CD8-positive, alpha-beta memory T cell (primary cell): ENCODE data around the gene MAP3K2. TPM values are rescaled to one million over a fixed set of nuclear protein-coding genes. Genes with fewer than 3 reads are reported as not detected.

Experiments used
- CTCF ChIA-PET: fragments of 350-600 bp; sonication (Branson Sonifier 250); formaldehyde crosslinking; loops from one replicate; lab custom pipeline; 2021; ENCODE audit warnings: antibody characterized with exemption; lab: Charles Lee
- POLR2A ChIA-PET: fragments of 350-600 bp; sonication (Branson Sonifier 250); formaldehyde crosslinking; loops from one replicate; lab custom pipeline; 2021; ENCODE audit warnings: antibody characterized with exemption; lab: Charles Lee
- DNase-seq, 5 donors: peaks; one replicate each; pipeline versions ENCODE4 v3.0.0 to v3.0.0-alpha.2; 2020 to 2022; ENCODE audit warnings: mixed read lengths in 1 of 5
- H3K27ac ChIP-seq: one replicate; pipeline ENCODE4 v1.7.0; 2013; ENCODE audit warnings: low read depth, mild to moderate bottlenecking, low read length, moderate library complexity
- H3K27me3 ChIP-seq: 2 replicates; pipeline ENCODE4 v1.7.0; 2013; ENCODE audit warnings: low read length, mild to moderate bottlenecking; ENCODE audit not compliant: insufficient read depth, poor library complexity, severe bottlenecking
- H3K36me3 ChIP-seq: 2 replicates; pipeline ENCODE4 v1.7.0; 2013; ENCODE audit warnings: mild to moderate bottlenecking, low read length, moderate library complexity; ENCODE audit not compliant: insufficient read depth
- H3K4me1 ChIP-seq: 2 replicates; pipeline ENCODE4 v1.7.0; 2013; ENCODE audit warnings: mild to moderate bottlenecking, low read length, moderate library complexity; ENCODE audit not compliant: insufficient read depth
- H3K4me3 ChIP-seq: 2 replicates; pipeline ENCODE4 v1.7.0; 2013; ENCODE audit warnings: mild to moderate bottlenecking, low read length
- H3K9me3 ChIP-seq: 2 replicates; pipeline ENCODE4 v1.7.0; 2013; ENCODE audit warnings: mild to moderate bottlenecking, low read length
- H3K27ac Mint-ChIP-seq, 8 donors: one replicate each; pipeline ENCODE4 v1.8.0; 2020 to 2021; ENCODE audit warnings: mixed read lengths in 8 of 8, mild to moderate bottlenecking in 6 of 8, inconsistent platforms in 3 of 8, moderate library complexity in 3 of 8
- H3K27me3 Mint-ChIP-seq, 2 donors: one replicate each; pipeline ENCODE4 v1.8.0; 2020 to 2021; ENCODE audit warnings: mixed read lengths in 2 of 2, mild to moderate bottlenecking in 1 of 2, moderate library complexity in 1 of 2
- H3K36me3 Mint-ChIP-seq, 3 donors: one replicate each; pipeline ENCODE4 v1.8.0; 2020 to 2021; ENCODE audit warnings: mixed read lengths in 3 of 3, inconsistent platforms in 1 of 3, mild to moderate bottlenecking in 1 of 3
- H3K4me1 Mint-ChIP-seq, 3 donors: one replicate each; pipeline ENCODE4 v1.8.0; 2020 to 2021; ENCODE audit warnings: mixed read lengths in 3 of 3, inconsistent platforms in 1 of 3, mild to moderate bottlenecking in 1 of 3
- H3K4me3 Mint-ChIP-seq, 7 donors: one replicate each; pipeline ENCODE4 v1.8.0; 2020 to 2021; ENCODE audit warnings: mixed read lengths in 7 of 7, mild to moderate bottlenecking in 6 of 7, moderate library complexity in 4 of 7, inconsistent platforms in 2 of 7
- H3K9me3 Mint-ChIP-seq, 5 donors: one replicate each; pipeline ENCODE4 v1.8.0; 2020 to 2022; ENCODE audit warnings: mixed read lengths in 5 of 5, mild to moderate bottlenecking in 3 of 5, moderate library complexity in 2 of 5, inconsistent platforms in 1 of 5
- polyA plus RNA-seq: library from polyadenylated mRNA; unstranded; fragments of 300-500 nt; fragmentation: Illumina TruSeq; gene quantifications from one replicate; pipeline ENCODE4 v1.2.3, GENCODE V29; 2021
- total RNA-seq, 2 experiments: library from RNA; stranded (reverse); gene quantifications; one replicate each; pipeline ENCODE4 v1.2.3, GENCODE V29; 2021

MAP3K2 gene
- total and polyA plus RNA-seq, 3 experiments from 2014 or later = 55.9 to 65.0 (median 57.7) TPM

DNA sequence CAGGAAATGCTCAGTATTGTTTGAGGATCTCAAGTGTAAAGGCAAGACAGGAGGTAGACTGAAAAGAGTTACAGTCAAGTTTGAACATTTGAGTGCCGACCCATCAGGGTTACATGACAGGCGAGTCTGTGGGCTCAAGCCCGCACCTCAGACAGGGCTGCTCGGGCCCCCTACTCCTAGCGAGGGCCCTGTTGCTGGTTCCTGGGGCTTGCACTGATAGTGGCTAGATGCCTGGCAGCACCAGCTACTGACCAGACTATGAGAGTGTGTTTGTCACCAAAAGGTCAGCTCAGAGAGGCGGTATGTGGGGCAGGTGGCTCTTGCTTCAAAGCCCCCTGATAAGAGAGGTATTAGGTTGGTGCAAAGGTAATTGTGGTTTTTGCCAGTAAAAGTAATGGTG is 132.1 kb downstream of the MAP3K2 start:
- Mint-ChIP-seq H3K27me3 (no peaks in the 10 kb centered on the region), H3K4me1 (peaks cover 0 to 5% (median 0%) of the 10 kb centered on the region in 3 donors), H3K9me3 (no peaks in the 10 kb centered on the region), H3K4me3 (no peak overlapping the region), H3K36me3 (peaks cover 7 to 61% (median 33%) of the 10 kb centered on the region in 3 donors), H3K27ac (peak overlapping the region in 2 of 8 donors; percentile 17 to 37)
- no peak for DNase-seq
- ChIA-PET POLR2A (no interaction called here), CTCF (no interaction called here)
- Histone ChIP-seq H3K27me3 (no peaks in the 10 kb centered on the region), H3K4me1 (no peaks in the 10 kb centered on the region), H3K36me3 (peaks cover 21% of the 10 kb centered on the region), H3K4me3 (no peak overlapping the region), H3K9me3 (no peaks in the 10 kb centered on the region), H3K27ac (no peak overlapping the region)

GRCh38 chr2:127255146-127255545 is 132.6 kb downstream of the MAP3K2 start:
- H3K27ac ChIP-seq = no peak overlapping the region
- Mint-ChIP-seq H3K4me3 (no peak overlapping the region), H3K36me3 (peaks cover 7 to 55% (median 32%) of the 10 kb centered on the region in 3 donors), H3K27ac (peak overlapping the region in 5 of 8 donors; percentile 6 to 72 (median 31)), H3K9me3 (no peaks in the 10 kb centered on the region), H3K4me1 (peaks cover 0 to 5% (median 0%) of the 10 kb centered on the region in 3 donors), H3K27me3 (no peaks in the 10 kb centered on the region)
- H3K4me1 ChIP-seq = no peaks in the 10 kb centered on the region
- ChIA-PET POLR2A (no interaction called here), CTCF (no interaction called here)
- no peak overlapping the region for H3K4me3 ChIP-seq
- no peak for DNase-seq
- H3K9me3 ChIP-seq = no peaks in the 10 kb centered on the region
- H3K36me3 ChIP-seq = peaks cover 16% of the 10 kb centered on the region
- H3K27me3 ChIP-seq = no peaks in the 10 kb centered on the region

GRCh38 chr2:127254386-127254981 is 133.3 kb downstream of the MAP3K2 start:
- Mint-ChIP-seq H3K4me1 (peaks cover 0 to 5% (median 0%) of the 10 kb centered on the region in 3 donors), H3K27ac (peak overlapping the region in 3 of 8 donors; percentile 28 to 68 (median 31)), H3K4me3 (no peak overlapping the region), H3K36me3 (peaks cover 5 to 48% (median 26%) of the 10 kb centered on the region in 3 donors), H3K9me3 (no peaks in the 10 kb centered on the region), H3K27me3 (no peaks in the 10 kb centered on the region)
- H3K27ac ChIP-seq = no peak overlapping the region
- no peak for DNase-seq
- H3K27me3 ChIP-seq = no peaks in the 10 kb centered on the region
- ChIA-PET CTCF (no interaction called here), POLR2A (no interaction called here)
- no peaks in the 10 kb centered on the region for H3K9me3 ChIP-seq
- H3K4me1 ChIP-seq = no peaks in the 10 kb centered on the region
- H3K36me3 ChIP-seq = peaks cover 9% of the 10 kb centered on the region
- H3K4me3 ChIP-seq = no peak overlapping the region

Other genes with a start within 250 kb of the MAP3K2 start
- gene CYP27C1, start 167.7 kb downstream of the MAP3K2 start, total RNA-seq = not detected
- not detected for gene CYP27C1, start 167.7 kb downstream of the MAP3K2 start, polyA plus RNA-seq
- gene ERCC3, start 93.8 kb downstream of the MAP3K2 start, total RNA-seq = 10 to 100 TPM; 52.8 to 58.1 TPM
- gene ERCC3, start 93.8 kb downstream of the MAP3K2 start, polyA plus RNA-seq = 33.4 TPM
- gene PROC, start 30.5 kb upstream of the MAP3K2 start, total RNA-seq = under 1 TPM in 1 of 2 experiments, not detected in 1; 0.13 TPM
- not detected for gene PROC, start 30.5 kb upstream of the MAP3K2 start, polyA plus RNA-seq
- 10 to 100 TPM; 49.9 to 53.7 TPM for gene IWS1, start 138.5 kb upstream of the MAP3K2 start, total RNA-seq
- 33.1 TPM for gene IWS1, start 138.5 kb upstream of the MAP3K2 start, polyA plus RNA-seq
- not detected for gene MYO7B, start 147.7 kb upstream of the MAP3K2 start, total RNA-seq
- not detected for gene MYO7B, start 147.7 kb upstream of the MAP3K2 start, polyA plus RNA-seq